ENCODE results near the gene PCK2. TPM values are rescaled to one million over a fixed set of nuclear protein-coding genes. Genes with fewer than 3 reads are reported as not detected.

Gene PCK2
- total RNA-seq, 4 donors from 2014 or later: 74.4 to 238 (median 130) TPM

DNA sequence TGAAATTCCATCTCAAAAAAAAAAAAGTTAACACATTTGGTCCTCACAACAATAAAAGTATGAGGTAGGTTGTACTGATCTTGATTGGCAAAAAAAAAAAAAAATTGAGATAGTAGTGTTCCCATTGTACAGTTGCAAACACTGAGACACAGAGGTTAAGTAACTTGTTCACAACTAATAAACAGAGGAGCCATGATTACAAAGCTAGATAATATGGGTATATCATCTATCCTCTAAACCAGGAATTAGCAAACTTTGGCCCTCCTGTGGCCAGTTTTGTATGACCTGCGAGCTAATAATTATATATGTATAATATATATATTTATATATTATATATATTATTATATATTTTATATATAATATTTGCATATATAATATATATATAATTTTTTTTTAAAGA is 39.6 kb downstream of the PCK2 start:
- in situ Hi-C loops (cut with MboI; ENCODE audit: low pct_ligation_motif_present in 1 of 4, low pct_unique_long_range_greater_than_20kb in 1 of 4, low sequenced_read_pairs in 3 of 4): no loop called here
- peaks cover 12 to 26% (median 14%) of the 10 kb centered on the region in 4 donors for H3K4me1 ChIP-seq
- 98 to 100% methylated on average over 1 of the region's 1 CpG for WGBS, 2 donors (ENCODE audit: low coverage in 1 of 2)
- no peaks in the 10 kb centered on the region for H3K9me3 ChIP-seq
- TF ChIP-seq POLR2A (IDR thresholded peaks at IDR 0.05) (no peak), POLR2AphosphoS5 (IDR thresholded peaks at IDR 0.05) (no peak)
- H3K27ac ChIP-seq: no peak overlapping the region
- H3K36me3 ChIP-seq: peaks cover 0 to 11% (median 2%) of the 10 kb centered on the region in 4 donors
- DNase-seq: no peak
- intact Hi-C loops (cut with DNase I; ENCODE audit: low total_unique reads): no loop called here
- H3K27me3 ChIP-seq: no peaks in the 10 kb centered on the region
- H3K4me3 ChIP-seq: no peak overlapping the region

DNA sequence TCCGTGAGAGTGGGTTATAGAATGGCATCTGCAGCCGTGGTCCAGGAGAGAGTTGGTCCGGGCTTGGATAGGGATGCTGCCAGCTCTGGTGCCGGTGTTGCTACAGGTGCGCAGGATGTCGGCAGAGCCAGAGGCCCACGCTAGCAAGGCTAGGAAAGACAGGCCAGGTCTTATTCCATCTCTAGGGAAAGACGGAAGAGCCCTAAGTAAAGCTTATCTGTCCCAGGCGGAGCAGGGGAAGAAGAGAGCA is 41.4 kb downstream of the PCK2 start:
- WGBS, 2 donors (ENCODE audit: low coverage in 1 of 2): 6 to 7% methylated on average over 2 to 9 of the region's 9 CpGs
- TF ChIP-seq POLR2A (IDR thresholded peaks at IDR 0.05): no peak
- no peak for TF ChIP-seq POLR2AphosphoS5 (IDR thresholded peaks at IDR 0.05)
- TF ChIP-seq EP300 (IDR thresholded peaks at IDR 0.05; ENCODE audit: low read depth): no peak
- TF ChIP-seq, protein P1, sequence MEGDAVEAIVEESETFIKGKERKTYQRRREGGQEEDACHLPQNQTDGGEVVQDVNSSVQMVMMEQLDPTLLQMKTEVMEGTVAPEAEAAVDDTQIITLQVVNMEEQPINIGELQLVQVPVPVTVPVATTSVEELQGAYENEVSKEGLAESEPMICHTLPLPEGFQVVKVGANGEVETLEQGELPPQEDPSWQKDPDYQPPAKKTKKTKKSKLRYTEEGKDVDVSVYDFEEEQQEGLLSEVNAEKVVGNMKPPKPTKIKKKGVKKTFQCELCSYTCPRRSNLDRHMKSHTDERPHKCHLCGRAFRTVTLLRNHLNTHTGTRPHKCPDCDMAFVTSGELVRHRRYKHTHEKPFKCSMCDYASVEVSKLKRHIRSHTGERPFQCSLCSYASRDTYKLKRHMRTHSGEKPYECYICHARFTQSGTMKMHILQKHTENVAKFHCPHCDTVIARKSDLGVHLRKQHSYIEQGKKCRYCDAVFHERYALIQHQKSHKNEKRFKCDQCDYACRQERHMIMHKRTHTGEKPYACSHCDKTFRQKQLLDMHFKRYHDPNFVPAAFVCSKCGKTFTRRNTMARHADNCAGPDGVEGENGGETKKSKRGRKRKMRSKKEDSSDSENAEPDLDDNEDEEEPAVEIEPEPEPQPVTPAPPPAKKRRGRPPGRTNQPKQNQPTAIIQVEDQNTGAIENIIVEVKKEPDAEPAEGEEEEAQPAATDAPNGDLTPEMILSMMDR (IDR thresholded peaks at IDR 0.05): no peak
- in situ Hi-C loops (cut with MboI; ENCODE audit: low pct_ligation_motif_present in 1 of 4, low pct_unique_long_range_greater_than_20kb in 1 of 4, low sequenced_read_pairs in 3 of 4): no loop called here
- Histone ChIP-seq H3K27ac (peak overlapping the region; percentile 89 to 98 (median 95)), H3K36me3 (peaks cover 0 to 19% (median 2%) of the 10 kb centered on the region in 4 donors), H3K4me1 (peaks cover 21 to 43% (median 27%) of the 10 kb centered on the region in 4 donors), H3K4me3 (peak overlapping the region; percentile 29 to 98 (median 72)), H3K27me3 (no peaks in the 10 kb centered on the region), H3K9me3 (no peaks in the 10 kb centered on the region)
- no peak for DNase-seq
- intact Hi-C loops (cut with DNase I; ENCODE audit: low total_unique reads): loop anchor here (5.0 kb wide), 1 partner anchor 162 kb away; the partner anchor contains the start of genes DHRS1 and NOP9

DNA sequence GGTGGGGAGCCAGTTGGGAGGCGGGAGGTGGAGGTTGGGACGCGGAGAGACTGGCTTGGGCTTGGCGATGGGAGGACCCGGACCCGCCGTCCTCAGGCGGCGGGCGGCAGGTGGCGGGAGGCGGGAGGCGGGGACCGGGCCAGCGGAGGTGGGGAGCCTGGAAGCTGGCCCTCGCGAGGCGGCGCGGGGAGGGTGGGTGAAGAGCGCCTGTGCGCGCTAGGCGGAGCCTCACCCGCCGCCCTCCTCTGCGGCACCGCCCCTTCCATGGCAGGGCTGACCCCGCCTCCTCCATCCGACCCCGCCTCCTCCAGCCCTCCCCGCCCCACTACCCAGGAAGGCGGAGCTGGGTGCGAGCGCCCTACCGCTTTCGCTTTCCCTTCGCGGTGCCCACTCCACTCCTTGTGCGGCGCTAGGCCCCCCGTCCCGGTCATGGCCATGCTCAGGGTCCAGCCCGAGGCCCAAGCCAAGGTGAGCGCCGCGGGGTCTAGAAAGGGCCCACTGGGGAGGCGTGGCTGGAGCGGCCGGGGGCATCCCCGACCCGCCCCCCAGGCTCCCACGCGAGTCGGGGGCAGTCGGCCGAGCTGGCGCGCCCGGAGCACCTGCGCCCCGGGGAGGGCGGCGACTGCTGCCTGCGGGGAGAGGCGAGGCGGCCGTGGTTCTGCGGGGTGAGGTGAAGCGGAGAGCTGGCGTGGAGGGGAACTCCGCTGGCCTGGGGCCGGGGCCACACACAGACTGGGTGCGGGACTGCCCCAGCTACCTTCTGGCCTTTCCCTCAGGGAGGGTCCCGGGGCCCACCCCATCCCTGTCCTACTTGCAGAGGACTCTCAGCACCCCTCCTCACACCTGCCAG is 41.9 kb downstream of the PCK2 start, which contains the start of gene PSME1:
Gene PSME1, plus strand, starts transcription at position 361 of the 850 bp plus-strand sequence. Its CDS starts 69 bp downstream, at position 430.
- Histone ChIP-seq H3K4me3 (peak within 1 kb of the TSS; percentile 70 to 98 (median 84)), H3K36me3 (peaks cover 0 to 19% (median 2%) of the 10 kb centered on the region in 4 donors), H3K4me1 (peaks cover 21 to 45% (median 30%) of the 10 kb centered on the region in 4 donors), H3K27ac (peak within 1 kb of the TSS; percentile 89 to 98 (median 95)), H3K9me3 (no peaks in the 10 kb centered on the region), H3K27me3 (no peaks in the 10 kb centered on the region)
- WGBS, 2 donors (ENCODE audit: low coverage in 1 of 2): 0% methylated on average over 11 to 19 of the region's 75 CpGs
- peak; percentile 97 for DNase-seq
- intact Hi-C loops (cut with DNase I; ENCODE audit: low total_unique reads): loop anchor here (5.0 kb wide), 1 partner anchor 161 kb away; the partner anchor contains the start of genes DHRS1 and NOP9
- peak; percentile 63 for TF ChIP-seq POLR2A (IDR thresholded peaks at IDR 0.05)
- no peak for TF ChIP-seq EP300 (IDR thresholded peaks at IDR 0.05; ENCODE audit: low read depth)
- peak; percentile 60 to 91 (median 88) for TF ChIP-seq POLR2AphosphoS5 (IDR thresholded peaks at IDR 0.05)
- in situ Hi-C loops (cut with MboI; ENCODE audit: low pct_ligation_motif_present in 1 of 4, low pct_unique_long_range_greater_than_20kb in 1 of 4, low sequenced_read_pairs in 3 of 4): no loop called here

DNA sequence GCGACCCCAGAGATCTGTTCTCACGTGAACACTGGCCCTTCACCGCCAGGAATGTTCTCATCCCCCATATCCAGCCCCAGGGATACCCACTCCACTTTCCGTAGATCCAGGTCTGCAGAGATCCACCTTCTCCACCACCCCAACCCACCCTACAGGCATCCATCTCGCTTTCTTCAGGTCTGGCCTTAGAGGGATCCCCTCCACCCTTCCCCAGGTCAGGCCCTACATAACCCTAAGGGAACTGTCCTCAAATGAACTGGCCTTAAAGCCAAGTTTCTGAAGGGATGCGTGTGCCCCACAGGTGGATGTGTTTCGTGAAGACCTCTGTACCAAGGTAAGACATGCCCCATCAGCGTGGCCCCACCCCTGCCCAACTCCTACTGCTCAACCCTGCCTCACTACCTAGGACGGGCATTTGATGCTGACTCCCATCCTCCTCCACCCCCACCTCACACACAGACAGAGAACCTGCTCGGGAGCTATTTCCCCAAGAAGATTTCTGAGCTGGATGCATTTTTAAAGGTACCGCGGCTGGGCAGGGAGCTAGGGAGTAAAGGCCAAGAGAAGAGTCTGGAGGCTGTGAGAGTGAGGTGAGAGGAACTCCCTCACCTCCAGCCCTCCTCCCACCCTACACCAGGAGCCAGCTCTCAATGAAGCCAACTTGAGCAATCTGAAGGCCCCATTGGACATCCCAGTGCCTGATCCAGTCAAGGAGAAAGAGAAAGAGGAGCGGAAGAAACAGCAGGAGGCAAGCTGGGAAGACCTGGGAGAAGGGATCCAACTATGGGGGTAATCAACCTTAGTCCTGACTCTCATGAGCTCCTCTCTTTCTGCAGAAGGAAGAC is 42.8 kb downstream of the PCK2 start:
- in situ Hi-C loops (cut with MboI; ENCODE audit: low pct_ligation_motif_present in 1 of 4, low pct_unique_long_range_greater_than_20kb in 1 of 4, low sequenced_read_pairs in 3 of 4): no loop called here
- Histone ChIP-seq H3K4me1 (peaks cover 21 to 46% (median 31%) of the 10 kb centered on the region in 4 donors), H3K27me3 (no peaks in the 10 kb centered on the region), H3K36me3 (peaks cover 0 to 19% (median 2%) of the 10 kb centered on the region in 4 donors), H3K4me3 (peak overlapping the region; percentile 70 to 98 (median 84)), H3K9me3 (no peaks in the 10 kb centered on the region), H3K27ac (peak overlapping the region; percentile 89 to 98 (median 95))
- TF ChIP-seq POLR2AphosphoS5 (IDR thresholded peaks at IDR 0.05) (no peak), POLR2A (IDR thresholded peaks at IDR 0.05) (no peak), EP300 (IDR thresholded peaks at IDR 0.05; ENCODE audit: low read depth) (no peak)
- TF ChIP-seq, protein P1 (IDR thresholded peaks at IDR 0.05): no peak
- intact Hi-C loops (cut with DNase I; ENCODE audit: low total_unique reads): loop anchor here (5.0 kb wide), 1 partner anchor 160 kb away; the partner anchor contains the start of genes DHRS1 and NOP9
- no peak for DNase-seq
- 10 to 25% methylated on average over 2 to 13 of the region's 13 CpGs for WGBS, 2 donors (ENCODE audit: low coverage in 1 of 2)

Data from transverse colon (tissue), 4 donors.